ENCODE results near the gene NUS1.
"Not testable (repeated sequence)": the region's sequence is repeated elsewhere in the genome, so short reads cannot be mapped to it uniquely, and the experiment has no call there.

GRCh38 chr6:117721520-117721919, 46.3 kb downstream of the NUS1 start:
- not testable (repeated sequence) for TF ChIP-seq CTCF (CRISPR knock-in tag; IDR thresholded peaks at IDR 0.05); REST (IDR thresholded peaks at IDR 0.05; ENCODE audit: borderline replicate concordance in 1 of 2, low read depth in 1 of 2, low read length in 2 of 2); ESRRA (CRISPR knock-in tag; IDR thresholded peaks at IDR 0.05; ENCODE audit: low read depth); ZFP91 (CRISPR knock-in tag; IDR thresholded peaks at IDR 0.05; ENCODE audit: borderline replicate concordance); PHB2 (IDR thresholded peaks at IDR 0.05; ENCODE audit: partially characterized antibody); ZNF883 (CRISPR knock-in tag; IDR thresholded peaks at IDR 0.05; ENCODE audit: not compliant biosample characterization); ZFY (CRISPR knock-in tag; IDR thresholded peaks at IDR 0.05); ZZZ3 (CRISPR knock-in tag; IDR thresholded peaks at IDR 0.05; ENCODE audit: borderline replicate concordance); SMAD9 (CRISPR knock-in tag; IDR thresholded peaks at IDR 0.05); HDAC2 (CRISPR knock-in tag; IDR thresholded peaks at IDR 0.05)

All from HepG2 (cell line).